ENCODE measurements around the gene WSB2.

Gene WSB2

DNA sequence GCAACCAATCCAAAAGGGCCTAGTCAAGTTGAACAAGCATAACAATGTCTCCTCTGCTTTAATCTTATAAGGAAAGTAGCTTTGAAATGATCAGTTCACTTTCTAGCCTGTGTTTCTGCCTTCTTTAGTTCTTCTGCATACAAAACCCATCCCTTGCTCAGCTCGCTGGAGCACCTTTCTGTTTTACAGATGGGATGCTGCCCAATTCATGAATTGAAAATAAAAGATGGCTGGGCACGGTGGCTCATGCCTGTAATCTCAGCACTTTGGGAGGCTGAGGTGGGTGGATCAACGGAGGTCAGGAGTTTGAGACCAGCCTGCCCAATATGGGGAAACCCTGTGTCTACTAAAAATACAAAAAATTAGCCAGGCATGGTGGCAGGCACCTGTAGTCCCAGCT is 49.0 kb downstream of the WSB2 start:
- no peak for TF ChIP-seq SNAI2 (CRISPR knock-in tag; IDR thresholded peaks at IDR 0.05)
- no peak for TF ChIP-seq TCF4 (CRISPR knock-in tag; IDR thresholded peaks at IDR 0.05; ENCODE audit: borderline replicate concordance)
- no peak for TF ChIP-seq ZNF70 (CRISPR knock-in tag; IDR thresholded peaks at IDR 0.05)
- no peak for TF ChIP-seq ISL1 (CRISPR knock-in tag; IDR thresholded peaks at IDR 0.05)
- TF ChIP-seq ZNF565 (CRISPR knock-in tag; conservative IDR thresholded peaks at IDR 0.05; ENCODE audit: low read depth): no peak
- TF ChIP-seq CSDC2 (CRISPR knock-in tag; IDR thresholded peaks at IDR 0.05): no peak
- TF ChIP-seq ZFP30 (CRISPR knock-in tag; IDR thresholded peaks at IDR 0.05): no peak
- no peak for TF ChIP-seq ESRRG (CRISPR knock-in tag; IDR thresholded peaks at IDR 0.05)
- no peak for TF ChIP-seq PPARA (CRISPR knock-in tag; IDR thresholded peaks at IDR 0.05; ENCODE audit: borderline replicate concordance)
- TF ChIP-seq OSR1 (CRISPR knock-in tag; IDR thresholded peaks at IDR 0.05): no peak
- TF ChIP-seq ZC3H10 (CRISPR knock-in tag; IDR thresholded peaks at IDR 0.05): no peak
- TF ChIP-seq, protein P1, sequence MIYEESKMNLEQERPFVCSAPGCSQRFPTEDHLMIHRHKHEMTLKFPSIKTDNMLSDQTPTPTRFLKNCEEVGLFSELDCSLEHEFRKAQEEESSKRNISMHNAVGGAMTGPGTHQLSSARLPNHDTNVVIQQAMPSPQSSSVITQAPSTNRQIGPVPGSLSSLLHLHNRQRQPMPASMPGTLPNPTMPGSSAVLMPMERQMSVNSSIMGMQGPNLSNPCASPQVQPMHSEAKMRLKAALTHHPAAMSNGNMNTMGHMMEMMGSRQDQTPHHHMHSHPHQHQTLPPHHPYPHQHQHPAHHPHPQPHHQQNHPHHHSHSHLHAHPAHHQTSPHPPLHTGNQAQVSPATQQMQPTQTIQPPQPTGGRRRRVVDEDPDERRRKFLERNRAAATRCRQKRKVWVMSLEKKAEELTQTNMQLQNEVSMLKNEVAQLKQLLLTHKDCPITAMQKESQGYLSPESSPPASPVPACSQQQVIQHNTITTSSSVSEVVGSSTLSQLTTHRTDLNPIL (CRISPR knock-in tag; IDR thresholded peaks at IDR 0.05; ENCODE audit: low read depth): no peak
- no peak for TF ChIP-seq GLIS3 (CRISPR knock-in tag; IDR thresholded peaks at IDR 0.05)
- TF ChIP-seq, protein P2, sequence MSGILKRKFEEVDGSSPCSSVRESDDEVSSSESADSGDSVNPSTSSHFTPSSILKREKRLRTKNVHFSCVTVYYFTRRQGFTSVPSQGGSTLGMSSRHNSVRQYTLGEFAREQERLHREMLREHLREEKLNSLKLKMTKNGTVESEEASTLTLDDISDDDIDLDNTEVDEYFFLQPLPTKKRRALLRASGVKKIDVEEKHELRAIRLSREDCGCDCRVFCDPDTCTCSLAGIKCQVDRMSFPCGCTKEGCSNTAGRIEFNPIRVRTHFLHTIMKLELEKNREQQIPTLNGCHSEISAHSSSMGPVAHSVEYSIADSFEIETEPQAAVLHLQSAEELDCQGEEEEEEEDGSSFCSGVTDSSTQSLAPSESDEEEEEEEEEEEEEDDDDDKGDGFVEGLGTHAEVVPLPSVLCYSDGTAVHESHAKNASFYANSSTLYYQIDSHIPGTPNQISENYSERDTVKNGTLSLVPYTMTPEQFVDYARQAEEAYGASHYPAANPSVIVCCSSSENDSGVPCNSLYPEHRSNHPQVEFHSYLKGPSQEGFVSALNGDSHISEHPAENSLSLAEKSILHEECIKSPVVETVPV (CRISPR knock-in tag; IDR thresholded peaks at IDR 0.05): no peak
- TF ChIP-seq ZNF8 (CRISPR knock-in tag; IDR thresholded peaks at IDR 0.05): no peak
- no peak for ATAC-seq

DNA sequence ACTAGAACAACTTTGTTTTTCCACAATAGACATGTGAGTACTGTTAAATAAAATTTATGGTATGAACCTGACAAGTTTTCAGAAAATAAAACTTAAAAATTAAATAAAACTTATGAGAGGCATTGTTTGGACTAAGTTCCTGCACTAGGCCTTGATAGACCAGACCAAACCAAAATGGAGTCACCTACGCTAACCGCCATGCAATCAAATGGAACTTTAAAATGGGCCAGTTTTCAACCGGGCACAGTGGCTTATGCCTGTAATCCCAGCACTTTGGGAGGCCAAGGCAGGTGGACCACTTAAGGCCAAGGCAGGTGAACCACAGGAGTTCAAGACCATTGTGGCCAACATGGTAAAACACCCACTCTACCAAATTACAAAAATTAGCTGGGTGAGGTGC is 49.6 kb downstream of the WSB2 start:
- no peak for ATAC-seq
- TF ChIP-seq, protein P1 (CRISPR knock-in tag; IDR thresholded peaks at IDR 0.05; ENCODE audit: low read depth): no peak
- TF ChIP-seq, protein P3, sequence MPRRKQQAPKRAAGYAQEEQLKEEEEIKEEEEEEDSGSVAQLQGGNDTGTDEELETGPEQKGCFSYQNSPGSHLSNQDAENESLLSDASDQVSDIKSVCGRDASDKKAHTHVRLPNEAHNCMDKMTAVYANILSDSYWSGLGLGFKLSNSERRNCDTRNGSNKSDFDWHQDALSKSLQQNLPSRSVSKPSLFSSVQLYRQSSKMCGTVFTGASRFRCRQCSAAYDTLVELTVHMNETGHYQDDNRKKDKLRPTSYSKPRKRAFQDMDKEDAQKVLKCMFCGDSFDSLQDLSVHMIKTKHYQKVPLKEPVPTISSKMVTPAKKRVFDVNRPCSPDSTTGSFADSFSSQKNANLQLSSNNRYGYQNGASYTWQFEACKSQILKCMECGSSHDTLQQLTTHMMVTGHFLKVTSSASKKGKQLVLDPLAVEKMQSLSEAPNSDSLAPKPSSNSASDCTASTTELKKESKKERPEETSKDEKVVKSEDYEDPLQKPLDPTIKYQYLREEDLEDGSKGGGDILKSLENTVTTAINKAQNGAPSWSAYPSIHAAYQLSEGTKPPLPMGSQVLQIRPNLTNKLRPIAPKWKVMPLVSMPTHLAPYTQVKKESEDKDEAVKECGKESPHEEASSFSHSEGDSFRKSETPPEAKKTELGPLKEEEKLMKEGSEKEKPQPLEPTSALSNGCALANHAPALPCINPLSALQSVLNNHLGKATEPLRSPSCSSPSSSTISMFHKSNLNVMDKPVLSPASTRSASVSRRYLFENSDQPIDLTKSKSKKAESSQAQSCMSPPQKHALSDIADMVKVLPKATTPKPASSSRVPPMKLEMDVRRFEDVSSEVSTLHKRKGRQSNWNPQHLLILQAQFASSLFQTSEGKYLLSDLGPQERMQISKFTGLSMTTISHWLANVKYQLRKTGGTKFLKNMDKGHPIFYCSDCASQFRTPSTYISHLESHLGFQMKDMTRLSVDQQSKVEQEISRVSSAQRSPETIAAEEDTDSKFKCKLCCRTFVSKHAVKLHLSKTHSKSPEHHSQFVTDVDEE (CRISPR knock-in tag; IDR thresholded peaks at IDR 0.05): no peak
- TF ChIP-seq OSR1 (CRISPR knock-in tag; IDR thresholded peaks at IDR 0.05) (no peak), ESRRG (CRISPR knock-in tag; IDR thresholded peaks at IDR 0.05) (no peak), ZFP30 (CRISPR knock-in tag; IDR thresholded peaks at IDR 0.05) (no peak), GLIS3 (CRISPR knock-in tag; IDR thresholded peaks at IDR 0.05) (no peak), ISL1 (CRISPR knock-in tag; IDR thresholded peaks at IDR 0.05) (no peak), RARB (CRISPR knock-in tag; IDR thresholded peaks at IDR 0.05) (no peak), BACH2 (CRISPR knock-in tag; IDR thresholded peaks at IDR 0.05; ENCODE audit: borderline replicate concordance) (no peak), TCF4 (CRISPR knock-in tag; IDR thresholded peaks at IDR 0.05; ENCODE audit: borderline replicate concordance) (no peak), ZNF8 (CRISPR knock-in tag; IDR thresholded peaks at IDR 0.05) (no peak)
- TF ChIP-seq, protein P2 (CRISPR knock-in tag; IDR thresholded peaks at IDR 0.05): no peak
- TF ChIP-seq, protein P4, sequence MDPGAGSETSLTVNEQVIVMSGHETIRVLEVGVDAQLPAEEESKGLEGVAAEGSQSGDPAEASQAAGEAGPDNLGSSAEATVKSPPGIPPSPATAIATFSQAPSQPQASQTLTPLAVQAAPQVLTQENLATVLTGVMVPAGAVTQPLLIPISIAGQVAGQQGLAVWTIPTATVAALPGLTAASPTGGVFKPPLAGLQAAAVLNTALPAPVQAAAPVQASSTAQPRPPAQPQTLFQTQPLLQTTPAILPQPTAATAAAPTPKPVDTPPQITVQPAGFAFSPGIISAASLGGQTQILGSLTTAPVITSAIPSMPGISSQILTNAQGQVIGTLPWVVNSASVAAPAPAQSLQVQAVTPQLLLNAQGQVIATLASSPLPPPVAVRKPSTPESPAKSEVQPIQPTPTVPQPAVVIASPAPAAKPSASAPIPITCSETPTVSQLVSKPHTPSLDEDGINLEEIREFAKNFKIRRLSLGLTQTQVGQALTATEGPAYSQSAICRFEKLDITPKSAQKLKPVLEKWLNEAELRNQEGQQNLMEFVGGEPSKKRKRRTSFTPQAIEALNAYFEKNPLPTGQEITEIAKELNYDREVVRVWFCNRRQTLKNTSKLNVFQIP (CRISPR knock-in tag; IDR thresholded peaks at IDR 0.05; ENCODE audit: borderline replicate concordance, low read depth): no peak

DNA sequence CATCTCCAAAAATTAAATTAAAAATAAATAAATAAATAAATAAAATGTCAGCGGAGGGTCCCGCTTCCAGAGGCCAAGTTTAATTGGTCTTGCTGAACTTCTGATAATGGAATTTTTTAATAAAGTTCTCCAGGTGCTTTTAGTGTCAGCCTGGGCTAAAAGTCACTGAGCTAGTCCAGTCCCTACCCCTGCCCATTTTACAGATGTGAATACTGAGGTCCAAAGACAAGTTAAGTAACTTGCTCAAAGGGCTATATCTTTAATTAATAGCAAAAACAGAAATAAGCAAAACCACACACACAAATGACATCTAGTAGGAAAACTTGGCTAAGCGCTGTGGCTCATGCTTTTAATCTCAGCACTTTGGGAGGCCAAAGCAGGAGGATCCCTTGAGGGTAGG is 50.1 kb downstream of the WSB2 start:
- no peak for ATAC-seq
- TF ChIP-seq ZFP30 (CRISPR knock-in tag; IDR thresholded peaks at IDR 0.05) (no peak), ISL1 (CRISPR knock-in tag; IDR thresholded peaks at IDR 0.05) (no peak), CSDC2 (CRISPR knock-in tag; IDR thresholded peaks at IDR 0.05) (no peak), ESRRG (CRISPR knock-in tag; IDR thresholded peaks at IDR 0.05) (no peak), RARB (CRISPR knock-in tag; IDR thresholded peaks at IDR 0.05) (no peak), OSR1 (CRISPR knock-in tag; IDR thresholded peaks at IDR 0.05) (no peak), ZFP3 (CRISPR knock-in tag; IDR thresholded peaks at IDR 0.05) (no peak)
- TF ChIP-seq, protein P4 (CRISPR knock-in tag; IDR thresholded peaks at IDR 0.05; ENCODE audit: borderline replicate concordance, low read depth): no peak
- TF ChIP-seq, protein P3 (CRISPR knock-in tag; IDR thresholded peaks at IDR 0.05): no peak
- TF ChIP-seq, protein P1 (CRISPR knock-in tag; IDR thresholded peaks at IDR 0.05; ENCODE audit: low read depth): no peak
